ENCODE data around the gene CDKN2B-AS1. TPM values are rescaled to one million over a fixed set of nuclear protein-coding genes. Genes with fewer than 3 reads are reported as not detected.

Gene CDKN2B-AS1
- total RNA-seq, 1 experiment from 2014 or later = not detected

DNA sequence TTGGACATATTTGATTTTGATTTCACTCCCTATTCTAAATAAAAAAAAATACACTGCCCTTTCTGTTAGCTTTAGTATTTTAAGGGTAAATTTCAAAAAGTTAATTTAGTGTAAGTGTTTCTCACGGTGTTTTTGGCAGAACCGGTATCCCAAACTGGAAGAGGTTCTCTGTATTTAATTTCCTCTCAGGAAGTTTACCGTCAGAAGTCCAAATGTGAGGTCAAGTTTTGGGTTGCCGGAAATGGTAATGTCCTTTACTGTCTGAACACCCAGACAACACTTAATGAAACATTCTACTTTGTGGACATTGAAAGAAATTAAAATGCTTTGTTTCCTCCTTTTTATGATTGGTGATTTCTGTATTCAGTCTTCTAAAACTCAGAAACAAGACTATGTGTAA is 163.2 kb downstream of the CDKN2B-AS1 start:
- in situ Hi-C loops (cut with HindIII; ENCODE audit: low pct_unique_long_range_greater_than_20kb, low sequenced_read_pairs) = no loop called here
- DNase-seq (ENCODE audit: low read depth) = no peak

GRCh38 chr9:22158271-22158670 is 163.7 kb downstream of the CDKN2B-AS1 start:
- no peak for DNase-seq (ENCODE audit: low read depth)
- in situ Hi-C loops (cut with HindIII; ENCODE audit: low pct_unique_long_range_greater_than_20kb, low sequenced_read_pairs) = no loop called here

GRCh38 chr9:22158927-22159346 is 164.3 kb downstream of the CDKN2B-AS1 start:
- in situ Hi-C loops (cut with HindIII; ENCODE audit: low pct_unique_long_range_greater_than_20kb, low sequenced_read_pairs) = no loop called here
- DNase-seq (ENCODE audit: low read depth) = no peak

DNA sequence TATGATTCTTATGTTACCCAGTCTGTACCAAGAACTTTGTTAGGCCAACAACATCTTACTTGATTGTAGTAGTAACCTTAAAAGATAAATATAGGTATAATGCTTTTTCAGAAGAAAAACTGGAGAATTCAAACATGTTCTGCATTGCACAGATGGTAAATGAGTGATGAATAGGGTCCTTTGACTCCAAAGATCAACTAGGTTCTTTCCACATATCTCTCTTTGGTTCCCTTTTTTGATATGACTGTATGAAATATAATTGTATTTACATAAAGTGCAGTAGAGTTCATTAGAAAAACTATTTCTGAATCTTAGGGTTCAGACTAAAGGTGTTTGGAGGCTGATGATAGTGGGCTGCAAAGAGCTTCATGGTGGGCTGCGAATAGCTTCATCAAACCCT is 165.0 kb downstream of the CDKN2B-AS1 start:
- in situ Hi-C loops (cut with HindIII; ENCODE audit: low pct_unique_long_range_greater_than_20kb, low sequenced_read_pairs) = no loop called here
- DNase-seq (ENCODE audit: low read depth) = no peak

DNA sequence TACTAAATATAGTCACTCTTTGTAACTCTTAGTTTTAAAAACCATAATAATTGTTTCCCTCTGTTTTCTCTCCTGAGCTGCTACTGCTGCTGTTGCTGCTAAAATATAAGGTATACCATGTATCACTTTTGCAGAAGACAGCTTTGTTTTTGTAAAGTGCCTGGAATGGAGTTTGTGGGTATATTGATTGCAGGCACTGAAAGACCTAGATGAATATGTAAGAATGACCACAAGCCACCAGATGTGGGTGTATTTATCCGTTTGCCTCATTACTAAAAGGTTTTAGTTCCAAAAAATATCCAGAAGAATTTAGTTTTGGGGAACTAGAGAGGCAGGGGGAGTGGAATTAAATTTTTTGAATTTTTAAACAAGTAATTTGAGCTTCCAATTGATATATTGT is 165.6 kb downstream of the CDKN2B-AS1 start:
- no peak for DNase-seq (ENCODE audit: low read depth)
- in situ Hi-C loops (cut with HindIII; ENCODE audit: low pct_unique_long_range_greater_than_20kb, low sequenced_read_pairs) = no loop called here

DNA sequence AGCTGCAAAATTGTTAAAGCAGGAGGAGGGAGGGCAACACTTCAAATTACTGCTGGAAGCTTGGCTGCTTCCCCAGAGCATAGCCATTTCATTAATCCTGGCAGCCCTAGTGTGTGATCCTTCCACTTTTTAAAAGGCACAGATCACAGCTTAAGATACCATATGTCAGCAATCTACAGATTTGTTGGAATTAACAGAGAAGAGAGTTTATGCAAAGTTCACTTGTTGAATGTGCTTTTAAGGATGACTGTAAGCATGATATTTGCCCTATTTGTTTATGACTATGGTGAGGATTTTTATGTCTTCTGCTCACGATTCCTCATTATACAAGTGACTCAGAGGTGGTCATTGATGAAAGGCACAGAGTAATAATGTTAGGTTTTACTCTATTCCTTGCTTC is 170.6 kb downstream of the CDKN2B-AS1 start:
- no peak for DNase-seq (ENCODE audit: low read depth)
- in situ Hi-C loops (cut with HindIII; ENCODE audit: low pct_unique_long_range_greater_than_20kb, low sequenced_read_pairs) = no loop called here

- in situ Hi-C loops (cut with HindIII; ENCODE audit: low pct_unique_long_range_greater_than_20kb, low sequenced_read_pairs) = no loop called here
- DNase-seq (ENCODE audit: low read depth) = no peak
Observed at GRCh38 chr9:22169243-22169642, 174.7 kb downstream of the CDKN2B-AS1 start.

- in situ Hi-C loops (cut with HindIII; ENCODE audit: low pct_unique_long_range_greater_than_20kb, low sequenced_read_pairs) = no loop called here
- DNase-seq (ENCODE audit: low read depth) = no peak
Observed at GRCh38 chr9:22169727-22170503, 175.3 kb downstream of the CDKN2B-AS1 start.

Other genes starting within 250 kb of the CDKN2B-AS1 start
- 25.4 and 30.5 TPM in 2 replicates for gene MTAP, start 192.2 kb upstream of the CDKN2B-AS1 start, total RNA-seq (2014; rRNA removed; shearing (Covaris generic); ENCODE audit: low replicate concordance)
- gene CDKN2A, start 399 bp upstream of the CDKN2B-AS1 start, total RNA-seq (2014; rRNA removed; shearing (Covaris generic); ENCODE audit: low replicate concordance) = not detected in 2 replicates
- not detected in 2 replicates for gene CDKN2B, start 14.5 kb downstream of the CDKN2B-AS1 start, total RNA-seq (2014; rRNA removed; shearing (Covaris generic); ENCODE audit: low replicate concordance)

All from Caki2 (cell line).